ENCODE measurements around the gene BOK. TPM values are rescaled to one million over a fixed set of nuclear protein-coding genes. Genes with fewer than 3 reads are reported as not detected.

Gene BOK
- total RNA-seq, 4 donors from 2014 or later, result 0.92 to 4.7 (median 2.3) TPM

DNA sequence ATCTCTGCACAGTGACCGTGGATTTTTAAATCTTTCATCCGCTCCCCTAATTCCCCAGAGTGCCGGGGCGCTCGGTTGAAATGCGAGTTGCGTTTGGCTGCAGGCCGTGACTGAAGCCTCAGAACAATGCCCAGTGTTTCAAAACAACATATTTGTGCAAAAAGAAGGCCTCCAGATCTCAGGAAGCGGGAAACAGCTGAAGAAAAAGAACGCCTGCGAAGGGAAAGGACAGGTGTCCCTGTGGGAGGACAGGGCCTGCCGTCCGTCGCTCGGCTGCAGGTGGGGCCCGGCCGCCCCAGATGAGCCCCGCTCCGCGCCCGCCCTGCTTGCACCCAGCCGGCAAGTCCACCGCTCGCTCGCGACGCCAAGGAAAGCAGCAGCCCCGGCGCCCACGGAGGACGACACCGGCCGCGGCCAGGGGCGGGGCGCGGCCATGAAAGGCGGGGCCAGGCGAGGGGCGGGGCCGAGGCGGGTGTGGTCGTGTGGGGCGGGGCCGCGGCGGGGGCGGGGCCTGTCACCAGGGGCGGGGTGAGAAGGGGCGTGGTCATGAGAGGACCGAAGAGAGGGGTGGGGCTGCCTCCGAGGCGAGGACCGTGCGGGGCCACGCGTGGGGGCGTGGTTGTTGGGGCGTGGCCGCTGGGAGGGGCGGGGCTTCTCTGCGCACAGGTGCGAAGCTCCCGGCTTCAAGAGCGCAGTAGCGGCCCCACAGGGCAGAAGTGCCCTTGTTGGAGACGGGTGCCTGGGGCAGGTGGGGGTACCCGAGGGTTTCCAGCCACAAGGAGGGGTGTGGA, 17.6 kb upstream of the BOK start:
- DNase-seq (peak; percentile 60 to 81), ATAC-seq (peak; percentile 81 to 91)
- Histone ChIP-seq H3K36me3 (no peaks in the 10 kb centered on the region), H3K27me3 (peaks cover 3 to 19% (median 7%) of the 10 kb centered on the region in 3 donors), H3K4me3 (peak overlapping the region; percentile 53 to 81 (median 64)), H3K27ac (peak overlapping the region in 3 of 4 donors; percentile 55 to 78 (median 57)), H3K4me1 (peaks cover 13 to 19% of the 10 kb centered on the region in 2 donors), H3K9me3 (no peaks in the 10 kb centered on the region)
- intact Hi-C loops (cut with DNase I; ENCODE audit: low total_unique reads), result loop anchor here (2.0 kb wide), 1 partner anchor 34 kb away; no protein-coding TSS in a partner anchor
- in situ Hi-C loops (cut with MboI; ENCODE audit: low sequenced_read_pairs in 4 of 4), result no loop called here
- TF ChIP-seq, protein P1, sequence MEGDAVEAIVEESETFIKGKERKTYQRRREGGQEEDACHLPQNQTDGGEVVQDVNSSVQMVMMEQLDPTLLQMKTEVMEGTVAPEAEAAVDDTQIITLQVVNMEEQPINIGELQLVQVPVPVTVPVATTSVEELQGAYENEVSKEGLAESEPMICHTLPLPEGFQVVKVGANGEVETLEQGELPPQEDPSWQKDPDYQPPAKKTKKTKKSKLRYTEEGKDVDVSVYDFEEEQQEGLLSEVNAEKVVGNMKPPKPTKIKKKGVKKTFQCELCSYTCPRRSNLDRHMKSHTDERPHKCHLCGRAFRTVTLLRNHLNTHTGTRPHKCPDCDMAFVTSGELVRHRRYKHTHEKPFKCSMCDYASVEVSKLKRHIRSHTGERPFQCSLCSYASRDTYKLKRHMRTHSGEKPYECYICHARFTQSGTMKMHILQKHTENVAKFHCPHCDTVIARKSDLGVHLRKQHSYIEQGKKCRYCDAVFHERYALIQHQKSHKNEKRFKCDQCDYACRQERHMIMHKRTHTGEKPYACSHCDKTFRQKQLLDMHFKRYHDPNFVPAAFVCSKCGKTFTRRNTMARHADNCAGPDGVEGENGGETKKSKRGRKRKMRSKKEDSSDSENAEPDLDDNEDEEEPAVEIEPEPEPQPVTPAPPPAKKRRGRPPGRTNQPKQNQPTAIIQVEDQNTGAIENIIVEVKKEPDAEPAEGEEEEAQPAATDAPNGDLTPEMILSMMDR (IDR thresholded peaks at IDR 0.05 in 4 of 5, conservative IDR thresholded peaks at IDR 0.05 in 1 of 5), result no peak
- no peak for TF ChIP-seq POLR2A (IDR thresholded peaks at IDR 0.05)

DNA sequence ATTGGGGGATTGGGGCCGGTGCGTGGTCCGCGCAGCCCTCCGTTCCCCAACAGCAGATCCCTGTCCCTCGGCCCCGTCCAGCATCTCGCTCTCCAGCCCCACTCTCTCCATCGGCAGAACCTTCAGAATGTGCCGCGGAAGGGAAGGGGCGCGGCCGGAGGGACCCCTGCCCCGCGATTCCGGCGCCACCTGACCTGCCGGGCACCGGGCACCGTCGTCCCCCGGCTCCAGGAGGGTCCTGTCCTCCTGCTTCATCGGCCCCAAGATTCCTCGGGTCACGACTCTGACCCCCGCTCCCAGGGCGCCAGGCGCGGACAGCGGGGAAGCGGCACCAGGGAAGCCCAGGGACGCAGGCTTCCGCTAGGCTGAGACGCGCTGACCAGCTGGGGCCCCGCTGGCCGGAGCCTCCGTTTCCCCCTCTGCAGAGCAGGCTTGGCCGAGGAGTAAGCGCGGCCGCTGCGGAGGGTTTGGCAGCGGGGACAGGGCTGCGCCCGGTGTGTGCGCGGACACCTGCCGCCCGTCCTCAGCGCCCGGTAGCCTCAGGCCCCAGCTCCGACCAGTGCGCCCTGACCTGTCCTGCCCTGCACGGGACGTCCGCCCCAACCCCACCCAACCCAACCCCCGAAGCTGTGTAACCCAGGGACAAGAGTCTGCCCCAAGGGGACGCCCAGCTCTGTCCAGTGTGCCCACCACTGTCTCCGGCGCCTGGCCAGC, 16.8 kb upstream of the BOK start:
- Histone ChIP-seq H3K36me3 (no peaks in the 10 kb centered on the region), H3K9me3 (no peaks in the 10 kb centered on the region), H3K27ac (no peak overlapping the region), H3K4me3 (peak overlapping the region; percentile 53 to 81 (median 64)), H3K4me1 (peaks cover 15 to 24% of the 10 kb centered on the region in 2 donors), H3K27me3 (peaks cover 9 to 24% (median 14%) of the 10 kb centered on the region in 3 donors)
- no peak for TF ChIP-seq POLR2A (IDR thresholded peaks at IDR 0.05)
- TF ChIP-seq, protein P1 (IDR thresholded peaks at IDR 0.05 in 4 of 5, conservative IDR thresholded peaks at IDR 0.05 in 1 of 5), result no peak
- in situ Hi-C loops (cut with MboI; ENCODE audit: low sequenced_read_pairs in 4 of 4), result no loop called here
- intact Hi-C loops (cut with DNase I; ENCODE audit: low total_unique reads), result loop anchor here (2.0 kb wide), 1 partner anchor 35 kb away; no protein-coding TSS in a partner anchor
- DNase-seq, result no peak
- ATAC-seq, result peak; percentile 5 to 24

DNA sequence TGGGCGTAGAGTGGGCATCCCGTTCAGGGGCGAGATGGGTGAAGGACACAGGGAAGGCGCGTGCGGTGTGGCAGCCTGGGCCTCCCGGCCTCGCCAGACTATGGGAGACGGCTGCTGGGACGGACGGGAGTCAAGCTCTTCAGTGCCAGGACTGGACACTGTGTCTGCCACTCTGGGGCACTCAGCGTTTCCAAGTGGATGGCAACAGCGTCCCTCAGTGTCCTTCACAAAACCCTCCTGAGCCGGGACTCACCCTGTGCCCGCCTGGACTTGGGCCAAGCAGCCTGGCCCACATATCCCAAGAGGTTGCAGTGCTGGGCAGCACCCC, 16.3 kb upstream of the BOK start:
- no peaks in the 10 kb centered on the region for H3K36me3 ChIP-seq
- H3K27ac ChIP-seq, result no peak overlapping the region
- ATAC-seq, result no peak
- no peak for TF ChIP-seq POLR2A (IDR thresholded peaks at IDR 0.05)
- TF ChIP-seq, protein P1 (IDR thresholded peaks at IDR 0.05 in 4 of 5, conservative IDR thresholded peaks at IDR 0.05 in 1 of 5), result no peak
- intact Hi-C loops (cut with DNase I; ENCODE audit: low total_unique reads), result no loop called here
- no peak for DNase-seq
- peak overlapping the region in 2 of 4 donors; percentile 61 to 81 for H3K4me3 ChIP-seq
- in situ Hi-C loops (cut with MboI; ENCODE audit: low sequenced_read_pairs in 4 of 4), result no loop called here
- H3K27me3 ChIP-seq, result peaks cover 9 to 24% (median 14%) of the 10 kb centered on the region in 3 donors
- no peaks in the 10 kb centered on the region for H3K9me3 ChIP-seq
- peaks cover 20 to 29% of the 10 kb centered on the region in 2 donors for H3K4me1 ChIP-seq

DNA sequence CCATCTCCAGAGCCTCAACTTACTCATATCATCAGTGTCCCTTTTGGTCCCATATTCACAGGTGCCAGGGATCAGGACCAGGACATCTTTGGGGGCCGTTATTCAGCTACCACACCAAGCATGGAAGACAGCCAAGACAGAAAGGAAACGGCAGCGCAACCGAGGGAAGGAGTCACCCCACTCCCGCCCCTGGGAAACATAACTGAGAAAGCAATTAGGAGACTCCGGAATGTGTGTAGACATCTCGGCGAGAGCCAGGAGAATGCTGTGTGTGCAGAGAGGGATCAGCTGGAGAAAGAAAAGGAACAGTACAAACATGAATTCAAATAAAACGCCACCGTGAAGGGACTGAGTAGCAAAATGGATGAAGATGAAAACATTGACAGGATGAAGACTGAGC, 13.4 kb upstream of the BOK start:
- DNase-seq (no peak), ATAC-seq (no peak)
- H3K4me3 ChIP-seq, result no peak overlapping the region
- in situ Hi-C loops (cut with MboI; ENCODE audit: low sequenced_read_pairs in 4 of 4), result no loop called here
- H3K4me1 ChIP-seq, result peaks cover 21 to 30% of the 10 kb centered on the region in 2 donors
- H3K9me3 ChIP-seq, result no peaks in the 10 kb centered on the region
- H3K36me3 ChIP-seq, result no peaks in the 10 kb centered on the region
- H3K27ac ChIP-seq, result no peak overlapping the region
- peaks cover 9 to 24% (median 14%) of the 10 kb centered on the region in 3 donors for H3K27me3 ChIP-seq
- TF ChIP-seq, protein P1 (IDR thresholded peaks at IDR 0.05 in 4 of 5, conservative IDR thresholded peaks at IDR 0.05 in 1 of 5), result no peak
- TF ChIP-seq POLR2A (IDR thresholded peaks at IDR 0.05), result no peak
- intact Hi-C loops (cut with DNase I; ENCODE audit: low total_unique reads), result no loop called here
